ENCODE measurements around the gene DDAH1. TPM values are rescaled to one million over a fixed set of nuclear protein-coding genes. Genes with fewer than 3 reads are reported as not detected.
A peak's percentile ranks its signal among the peaks of the same experiment; 100 is the strongest.

The DDAH1 gene
- total and polyA plus RNA-seq, 4 donors = 12.8 to 54.6 (median 28.7) TPM

DNA sequence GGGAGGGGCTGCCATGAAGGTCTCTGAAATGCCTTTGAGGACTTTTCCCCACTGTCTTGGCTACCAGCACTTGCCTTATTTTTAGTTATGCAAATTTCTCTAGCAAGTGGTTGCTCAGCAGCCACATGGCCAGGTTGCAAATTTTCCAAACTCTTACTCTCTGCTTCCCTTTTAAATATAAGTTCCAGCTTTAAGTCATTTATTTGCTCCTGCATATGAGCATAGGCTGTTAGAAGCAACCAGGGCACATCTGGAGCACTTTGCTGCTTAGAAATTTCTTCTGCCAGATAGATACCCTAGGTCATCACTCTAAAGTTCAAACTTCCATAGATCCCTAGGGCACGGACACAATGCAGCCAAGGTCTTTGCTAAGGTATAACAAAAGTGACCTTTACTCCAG, 44.8 kb downstream of the DDAH1 start:
- DNase-seq (no peak), ATAC-seq (ENCODE audit: low FRiP score) (no peak)
- Histone ChIP-seq H3K4me1 (ENCODE audit: control insufficient read depth in 1 of 2, insufficient read depth in 2 of 2, low read length in 2 of 2) (peaks cover 0 to under 1% of the 10 kb centered on the region in 2 donors), H3K4me3 (ENCODE audit: low read length in 2 of 2) (no peak overlapping the region), H3K9me3 (ENCODE audit: control insufficient read depth, low read length) (no peaks in the 10 kb centered on the region), H3K27me3 (ENCODE audit: control insufficient read depth in 1 of 2, insufficient read depth in 2 of 2, low read length in 1 of 2) (no peaks in the 10 kb centered on the region), H3K27ac (ENCODE audit: low read depth in 1 of 2, low read length in 2 of 2) (no peak overlapping the region), H3K36me3 (ENCODE audit: control insufficient read depth in 1 of 2, insufficient read depth in 2 of 2, low read length in 1 of 2) (no peaks in the 10 kb centered on the region)
- 98 to 100% methylated on average over 1 of the region's 1 CpG for WGBS, 2 donors
- intact Hi-C loops (cut with DNase I) = no loop called here

- Histone ChIP-seq H3K27ac (ENCODE audit: low read depth in 1 of 2, low read length in 2 of 2) (no peak overlapping the region), H3K36me3 (ENCODE audit: control insufficient read depth in 1 of 2, insufficient read depth in 2 of 2, low read length in 1 of 2) (no peaks in the 10 kb centered on the region), H3K4me3 (ENCODE audit: low read length in 2 of 2) (no peak overlapping the region), H3K9me3 (ENCODE audit: control insufficient read depth, low read length) (no peaks in the 10 kb centered on the region), H3K4me1 (ENCODE audit: control insufficient read depth in 1 of 2, insufficient read depth in 2 of 2, low read length in 2 of 2) (peaks cover 0 to 4% of the 10 kb centered on the region in 2 donors), H3K27me3 (ENCODE audit: control insufficient read depth in 1 of 2, insufficient read depth in 2 of 2, low read length in 1 of 2) (no peaks in the 10 kb centered on the region)
- ATAC-seq (ENCODE audit: low FRiP score) (no peak), DNase-seq (no peak)
- 27 to 34% methylated on average over 3 of the region's 3 CpGs for WGBS, 2 donors
- intact Hi-C loops (cut with DNase I) = no loop called here
These were observed 47.1 kb downstream of the DDAH1 start for GRCh38 chr1:85417876-85418275.

GRCh38 chr1:85417017-85417416, 47.9 kb downstream of the DDAH1 start:
- ATAC-seq (ENCODE audit: low FRiP score) = no peak
- intact Hi-C loops (cut with DNase I) = no loop called here

DNA sequence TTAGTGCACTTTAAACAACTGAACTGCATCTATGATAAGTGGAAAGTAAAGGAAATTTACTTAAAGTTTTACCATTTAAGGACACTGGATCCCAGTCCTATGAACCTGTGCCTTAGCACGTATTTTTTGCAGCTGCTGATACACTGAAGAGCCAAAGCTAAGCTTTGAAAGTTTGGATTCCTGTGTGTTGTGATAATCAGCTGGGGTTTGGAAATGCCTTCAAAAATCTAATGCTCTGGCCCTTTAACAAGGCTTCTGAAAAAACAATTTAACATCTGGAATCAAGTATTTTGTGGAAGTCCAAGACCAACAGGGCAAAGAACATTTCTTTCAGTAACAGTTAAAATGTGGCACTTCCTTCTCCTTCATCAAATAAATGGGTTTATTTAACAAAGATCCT, 51.8 kb downstream of the DDAH1 start:
- Histone ChIP-seq H3K9me3 (ENCODE audit: control insufficient read depth, low read length) (no peaks in the 10 kb centered on the region), H3K27ac (ENCODE audit: low read depth in 1 of 2, low read length in 2 of 2) (no peak overlapping the region), H3K4me3 (ENCODE audit: low read length in 2 of 2) (no peak overlapping the region), H3K36me3 (ENCODE audit: control insufficient read depth in 1 of 2, insufficient read depth in 2 of 2, low read length in 1 of 2) (no peaks in the 10 kb centered on the region), H3K4me1 (ENCODE audit: control insufficient read depth in 1 of 2, insufficient read depth in 2 of 2, low read length in 2 of 2) (peaks cover 3 to 7% of the 10 kb centered on the region in 2 donors), H3K27me3 (ENCODE audit: control insufficient read depth in 1 of 2, insufficient read depth in 2 of 2, low read length in 1 of 2) (no peaks in the 10 kb centered on the region)
- 2 to 7% methylated on average over 1 of the region's 1 CpG for WGBS, 2 donors
- no peak for DNase-seq
- ATAC-seq (ENCODE audit: low FRiP score) = no peak
- intact Hi-C loops (cut with DNase I) = no loop called here

More at GRCh38 chr1:85417017-85417416, 47.9 kb downstream of the DDAH1 start:
- Histone ChIP-seq H3K4me1 (ENCODE audit: control insufficient read depth in 1 of 2, insufficient read depth in 2 of 2, low read length in 2 of 2) (peaks cover 0 to 4% of the 10 kb centered on the region in 2 donors), H3K4me3 (ENCODE audit: low read length in 2 of 2) (no peak overlapping the region), H3K9me3 (ENCODE audit: control insufficient read depth, low read length) (no peaks in the 10 kb centered on the region), H3K36me3 (ENCODE audit: control insufficient read depth in 1 of 2, insufficient read depth in 2 of 2, low read length in 1 of 2) (no peaks in the 10 kb centered on the region), H3K27me3 (ENCODE audit: control insufficient read depth in 1 of 2, insufficient read depth in 2 of 2, low read length in 1 of 2) (no peaks in the 10 kb centered on the region), H3K27ac (ENCODE audit: low read depth in 1 of 2, low read length in 2 of 2) (no peak overlapping the region)
- no peak for DNase-seq
- 33 to 40% methylated on average over 5 of the region's 5 CpGs for WGBS, 2 donors

DNA sequence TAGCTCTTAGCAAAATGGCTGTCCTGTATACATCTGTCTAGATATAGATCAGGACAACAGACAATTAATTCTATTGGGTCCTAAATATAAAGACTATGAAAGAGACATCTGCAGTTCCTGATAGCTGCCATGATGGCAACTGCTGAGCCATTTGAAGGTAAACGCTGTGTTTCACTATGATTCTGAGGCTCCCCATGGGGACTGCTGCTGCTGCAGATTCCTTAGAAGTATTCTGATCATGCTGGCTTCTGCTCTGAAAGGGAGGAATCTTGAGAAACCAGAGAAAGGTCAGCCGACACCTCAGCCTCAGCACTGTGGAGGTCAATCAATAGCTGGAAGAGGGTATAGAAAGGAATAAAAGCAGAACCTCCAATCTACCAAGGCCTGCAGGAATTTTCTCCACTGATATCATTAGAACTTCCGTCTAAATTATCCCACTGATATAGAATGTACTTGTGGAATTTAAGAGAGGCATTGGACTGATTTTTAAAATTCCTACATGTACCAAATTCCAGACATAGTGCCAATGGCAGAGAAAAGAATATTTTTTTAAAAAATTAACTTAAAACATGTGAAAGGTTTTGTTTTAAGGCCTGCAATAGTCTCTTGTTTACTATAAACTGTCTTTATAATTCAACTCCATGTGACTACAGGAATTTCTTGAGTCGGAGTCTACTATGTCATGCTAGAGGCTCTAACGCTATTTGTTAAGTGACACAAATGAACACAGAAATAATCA, 53.2 kb downstream of the DDAH1 start:
- Histone ChIP-seq H3K9me3 (ENCODE audit: control insufficient read depth, low read length) (no peaks in the 10 kb centered on the region), H3K27ac (ENCODE audit: low read depth in 1 of 2, low read length in 2 of 2) (peak overlapping the region in 1 of 2 donors; percentile 89), H3K36me3 (ENCODE audit: control insufficient read depth in 1 of 2, insufficient read depth in 2 of 2, low read length in 1 of 2) (no peaks in the 10 kb centered on the region), H3K27me3 (ENCODE audit: control insufficient read depth in 1 of 2, insufficient read depth in 2 of 2, low read length in 1 of 2) (no peaks in the 10 kb centered on the region), H3K4me3 (ENCODE audit: low read length in 2 of 2) (no peak overlapping the region), H3K4me1 (ENCODE audit: control insufficient read depth in 1 of 2, insufficient read depth in 2 of 2, low read length in 2 of 2) (peaks cover 4 to 7% of the 10 kb centered on the region in 2 donors)
- WGBS, 2 donors = 41 to 45% methylated on average over 5 of the region's 5 CpGs
- no peak for ATAC-seq (ENCODE audit: low FRiP score)
- DNase-seq = no peak
- intact Hi-C loops (cut with DNase I) = no loop called here

DNA sequence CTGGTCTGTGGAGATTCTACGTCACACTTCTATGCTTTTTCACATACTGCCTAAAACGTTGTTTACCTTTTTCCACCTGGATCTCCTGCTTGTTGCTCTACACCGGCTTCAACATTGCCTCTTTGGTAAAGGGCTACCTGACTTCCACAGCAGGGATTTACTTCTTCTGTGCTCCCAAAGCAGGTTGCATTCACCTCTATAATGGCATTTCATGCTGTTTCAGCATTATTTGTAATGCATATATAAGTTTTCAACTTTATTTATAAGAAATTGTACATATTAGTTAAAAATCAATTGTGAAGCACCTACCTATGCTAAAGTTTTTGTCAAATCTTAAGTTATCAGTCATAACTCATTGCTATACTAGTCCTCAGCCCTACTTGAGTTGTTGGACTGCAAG, 55.4 kb downstream of the DDAH1 start:
- no peak for ATAC-seq (ENCODE audit: low FRiP score)
- no peak overlapping the region for H3K4me3 ChIP-seq (ENCODE audit: low read length in 2 of 2)
- no peaks in the 10 kb centered on the region for H3K36me3 ChIP-seq (ENCODE audit: control insufficient read depth in 1 of 2, insufficient read depth in 2 of 2, low read length in 1 of 2)
- H3K4me1 ChIP-seq (ENCODE audit: control insufficient read depth in 1 of 2, insufficient read depth in 2 of 2, low read length in 2 of 2) = peaks cover 4 to 17% of the 10 kb centered on the region in 2 donors
- no peaks in the 10 kb centered on the region for H3K9me3 ChIP-seq (ENCODE audit: control insufficient read depth, low read length)
- H3K27ac ChIP-seq (ENCODE audit: low read depth in 1 of 2, low read length in 2 of 2) = peak overlapping the region in 1 of 2 donors; percentile 68
- H3K27me3 ChIP-seq (ENCODE audit: control insufficient read depth in 1 of 2, insufficient read depth in 2 of 2, low read length in 1 of 2) = no peaks in the 10 kb centered on the region
- DNase-seq = no peak
- intact Hi-C loops (cut with DNase I) = loop anchor here (5.0 to 10.0 kb wide), 5 partner anchors 42 to 168 kb away; partner anchors contain the start of gene DDAH1 (in 2 of the 2)
- 77 to 82% methylated on average over 3 of the region's 3 CpGs for WGBS, 2 donors

DNA sequence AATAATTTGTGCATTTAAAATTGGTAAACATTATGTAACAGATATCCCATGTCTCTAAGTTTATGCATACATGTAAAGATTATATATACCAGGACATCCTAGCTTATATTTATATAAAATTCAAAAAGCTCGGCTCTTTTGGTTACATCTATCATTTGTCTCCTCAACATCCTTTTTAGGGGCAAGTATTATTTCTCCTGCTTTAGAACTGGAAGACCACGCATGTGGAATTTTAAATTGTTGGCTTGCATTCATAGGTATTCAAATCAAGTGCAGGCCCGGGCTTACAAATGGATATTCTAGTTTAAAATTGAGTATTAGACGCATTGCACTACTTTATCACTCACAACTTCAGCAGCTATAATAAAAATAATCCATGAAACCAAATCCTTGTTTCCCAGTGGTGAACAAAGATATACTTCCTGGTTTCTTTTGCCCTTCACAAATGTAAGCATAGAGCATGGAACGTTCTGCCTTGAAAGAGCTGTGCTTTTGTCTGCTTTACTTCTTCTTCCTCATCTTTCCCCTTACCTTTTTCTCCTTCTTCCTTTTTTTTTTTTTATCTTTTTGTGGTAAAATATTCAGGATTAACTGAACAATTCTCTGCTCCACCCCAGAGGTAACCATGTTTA, 57.1 kb downstream of the DDAH1 start:
- 8 to 13% methylated on average over 5 of the region's 5 CpGs for WGBS, 2 donors
- DNase-seq = no peak
- no peaks in the 10 kb centered on the region for H3K27me3 ChIP-seq (ENCODE audit: control insufficient read depth in 1 of 2, insufficient read depth in 2 of 2, low read length in 1 of 2)
- peaks cover 7 to 16% of the 10 kb centered on the region in 2 donors for H3K4me1 ChIP-seq (ENCODE audit: control insufficient read depth in 1 of 2, insufficient read depth in 2 of 2, low read length in 2 of 2)
- no peaks in the 10 kb centered on the region for H3K36me3 ChIP-seq (ENCODE audit: control insufficient read depth in 1 of 2, insufficient read depth in 2 of 2, low read length in 1 of 2)
- no peak overlapping the region for H3K4me3 ChIP-seq (ENCODE audit: low read length in 2 of 2)
- no peaks in the 10 kb centered on the region for H3K9me3 ChIP-seq (ENCODE audit: control insufficient read depth, low read length)
- intact Hi-C loops (cut with DNase I) = loop anchor here (5.0 to 10.0 kb wide), 5 partner anchors 41 to 169 kb away; partner anchors contain the start of gene DDAH1 (in 2 of the 2)
- ATAC-seq (ENCODE audit: low FRiP score) = no peak
- peak overlapping the region in 1 of 2 donors; percentile 43 for H3K27ac ChIP-seq (ENCODE audit: low read depth in 1 of 2, low read length in 2 of 2)

DNA sequence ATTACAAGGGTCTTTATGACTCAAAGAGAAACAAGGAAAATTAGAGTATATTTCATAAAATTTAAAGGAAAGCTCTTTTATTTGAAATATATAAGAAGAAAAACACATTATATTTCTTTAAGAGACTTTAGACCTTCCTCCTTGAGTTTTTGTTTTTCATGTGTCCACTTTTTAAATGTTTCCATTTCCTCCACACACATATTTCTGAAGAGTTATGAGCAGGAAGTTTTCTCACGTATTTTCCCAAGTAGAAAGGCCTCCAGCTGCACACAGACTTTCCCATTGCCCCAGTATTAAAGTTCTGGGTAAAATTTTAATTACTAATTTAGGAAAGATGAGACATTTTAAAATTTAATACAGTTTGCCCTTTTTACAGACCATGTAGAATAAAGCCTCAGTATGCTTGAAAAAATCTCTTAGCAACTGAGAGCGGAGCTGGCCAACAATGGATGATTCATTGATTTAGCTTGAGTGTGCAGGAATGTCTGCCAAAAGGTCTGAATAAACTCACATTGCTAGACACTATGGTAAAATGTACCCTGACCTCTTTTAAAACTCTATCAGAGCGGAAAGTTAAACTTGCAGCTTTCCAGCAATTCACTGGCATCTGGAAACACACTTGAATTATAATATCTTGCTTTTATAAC, 57.9 kb downstream of the DDAH1 start:
- intact Hi-C loops (cut with DNase I) = loop anchor here (5.0 to 10.0 kb wide), 5 partner anchors 40 to 170 kb away; partner anchors contain the start of gene DDAH1 (in 2 of the 2)
- Histone ChIP-seq H3K27ac (ENCODE audit: low read depth in 1 of 2, low read length in 2 of 2) (no peak overlapping the region), H3K9me3 (ENCODE audit: control insufficient read depth, low read length) (no peaks in the 10 kb centered on the region), H3K36me3 (ENCODE audit: control insufficient read depth in 1 of 2, insufficient read depth in 2 of 2, low read length in 1 of 2) (no peaks in the 10 kb centered on the region), H3K27me3 (ENCODE audit: control insufficient read depth in 1 of 2, insufficient read depth in 2 of 2, low read length in 1 of 2) (no peaks in the 10 kb centered on the region), H3K4me1 (ENCODE audit: control insufficient read depth in 1 of 2, insufficient read depth in 2 of 2, low read length in 2 of 2) (peaks cover 7 to 16% of the 10 kb centered on the region in 2 donors), H3K4me3 (ENCODE audit: low read length in 2 of 2) (no peak overlapping the region)
- peak; percentile 92 for ATAC-seq (ENCODE audit: low FRiP score)
- DNase-seq = peak in 1 of 2 donors; percentile 50
- WGBS, 2 donors = 2 to 6% methylated on average over 3 of the region's 3 CpGs

All from aorta (tissue), 5 donors.